ENCODE data around the gene SOS1. TPM values are rescaled to one million over a fixed set of nuclear protein-coding genes. Genes with fewer than 3 reads are reported as not detected.

Gene SOS1
- total RNA-seq, 2 donors from 2014 or later = 29.8 to 61.2 TPM

DNA sequence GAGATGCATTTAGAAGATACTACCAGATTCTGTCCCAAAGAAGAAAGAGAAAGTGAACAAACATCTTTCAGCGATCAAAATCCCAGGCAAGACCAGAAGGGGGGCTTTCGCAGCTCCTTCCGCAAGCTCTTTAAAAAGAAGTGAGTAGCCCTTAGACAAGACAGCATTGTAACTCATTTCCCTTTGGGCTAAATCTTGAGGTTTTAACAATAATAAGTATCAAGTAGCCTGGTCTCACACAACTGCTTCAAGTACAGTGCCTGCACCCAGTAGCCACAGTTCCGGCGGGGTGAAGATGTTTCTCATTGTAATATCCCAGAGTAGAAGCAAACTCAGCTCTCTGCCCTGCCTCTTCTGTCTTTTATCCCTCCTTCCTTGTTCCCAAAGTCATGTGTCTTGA is 154.8 kb downstream of the SOS1 start:
- Histone ChIP-seq H3K4me1 (ENCODE audit: control insufficient read depth in 1 of 2, low read depth in 2 of 2) (no peaks in the 10 kb centered on the region), H3K4me3 (no peak overlapping the region), H3K9me3 (no peaks in the 10 kb centered on the region), H3K27ac (no peak overlapping the region), H3K36me3 (no peaks in the 10 kb centered on the region), H3K27me3 (replicated peaks; ENCODE audit: insufficient read depth) (no peaks in the 10 kb centered on the region)
- DNase-seq (ENCODE audit: low spot score) = no peak
- TF ChIP-seq, protein P1, sequence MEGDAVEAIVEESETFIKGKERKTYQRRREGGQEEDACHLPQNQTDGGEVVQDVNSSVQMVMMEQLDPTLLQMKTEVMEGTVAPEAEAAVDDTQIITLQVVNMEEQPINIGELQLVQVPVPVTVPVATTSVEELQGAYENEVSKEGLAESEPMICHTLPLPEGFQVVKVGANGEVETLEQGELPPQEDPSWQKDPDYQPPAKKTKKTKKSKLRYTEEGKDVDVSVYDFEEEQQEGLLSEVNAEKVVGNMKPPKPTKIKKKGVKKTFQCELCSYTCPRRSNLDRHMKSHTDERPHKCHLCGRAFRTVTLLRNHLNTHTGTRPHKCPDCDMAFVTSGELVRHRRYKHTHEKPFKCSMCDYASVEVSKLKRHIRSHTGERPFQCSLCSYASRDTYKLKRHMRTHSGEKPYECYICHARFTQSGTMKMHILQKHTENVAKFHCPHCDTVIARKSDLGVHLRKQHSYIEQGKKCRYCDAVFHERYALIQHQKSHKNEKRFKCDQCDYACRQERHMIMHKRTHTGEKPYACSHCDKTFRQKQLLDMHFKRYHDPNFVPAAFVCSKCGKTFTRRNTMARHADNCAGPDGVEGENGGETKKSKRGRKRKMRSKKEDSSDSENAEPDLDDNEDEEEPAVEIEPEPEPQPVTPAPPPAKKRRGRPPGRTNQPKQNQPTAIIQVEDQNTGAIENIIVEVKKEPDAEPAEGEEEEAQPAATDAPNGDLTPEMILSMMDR (IDR thresholded peaks at IDR 0.05) = no peak
- no peak for ATAC-seq (ENCODE audit: insufficient number of reproducible peaks, low FRiP score, low read depth)

DNA sequence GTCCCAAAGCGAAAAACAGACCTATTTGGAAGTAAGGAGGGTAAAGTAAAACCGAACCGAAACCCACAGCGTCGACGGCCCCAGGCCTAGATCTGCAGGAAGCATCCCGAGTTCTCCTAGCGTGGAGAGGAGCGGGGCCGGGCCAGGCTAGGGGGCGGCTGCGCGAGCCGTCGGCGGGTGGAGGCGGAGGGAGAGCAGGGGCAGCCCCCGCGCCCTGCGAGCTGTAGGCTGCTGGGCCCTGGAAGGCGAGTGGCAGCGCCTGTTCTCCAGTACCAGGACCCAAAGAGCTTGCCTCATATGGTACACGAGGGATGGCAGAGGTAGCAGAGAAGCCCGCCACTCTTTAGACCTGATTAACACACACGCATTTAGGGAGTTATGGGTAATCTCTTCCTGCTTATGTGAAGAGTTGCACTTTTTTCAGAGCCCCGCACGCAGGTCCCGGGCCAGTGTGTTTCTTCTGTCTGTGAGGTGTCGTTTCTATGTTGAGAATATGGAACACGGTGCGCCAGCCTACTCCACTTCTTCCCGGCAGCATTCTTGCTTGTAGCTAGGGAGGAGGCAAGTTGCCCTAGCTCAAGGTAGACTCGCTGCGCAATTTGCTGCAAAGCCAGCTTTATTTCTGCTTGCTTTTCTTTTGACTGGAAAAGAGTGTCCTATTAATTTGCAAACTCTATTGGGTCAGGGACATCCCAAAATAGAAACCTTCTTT is 160.1 kb downstream of the SOS1 start:
- H3K27me3 ChIP-seq (replicated peaks; ENCODE audit: insufficient read depth) = no peaks in the 10 kb centered on the region
- TF ChIP-seq, protein P1 (IDR thresholded peaks at IDR 0.05) = no peak
- H3K36me3 ChIP-seq = no peaks in the 10 kb centered on the region
- no peak overlapping the region for H3K27ac ChIP-seq
- no peak for ATAC-seq (ENCODE audit: insufficient number of reproducible peaks, low FRiP score, low read depth)
- peak overlapping the region; percentile 71 for H3K4me3 ChIP-seq
- H3K9me3 ChIP-seq = no peaks in the 10 kb centered on the region
- peaks cover 0 to 12% of the 10 kb centered on the region in 2 donors for H3K4me1 ChIP-seq (ENCODE audit: control insufficient read depth in 1 of 2, low read depth in 2 of 2)
- no peak for DNase-seq (ENCODE audit: low spot score)

DNA sequence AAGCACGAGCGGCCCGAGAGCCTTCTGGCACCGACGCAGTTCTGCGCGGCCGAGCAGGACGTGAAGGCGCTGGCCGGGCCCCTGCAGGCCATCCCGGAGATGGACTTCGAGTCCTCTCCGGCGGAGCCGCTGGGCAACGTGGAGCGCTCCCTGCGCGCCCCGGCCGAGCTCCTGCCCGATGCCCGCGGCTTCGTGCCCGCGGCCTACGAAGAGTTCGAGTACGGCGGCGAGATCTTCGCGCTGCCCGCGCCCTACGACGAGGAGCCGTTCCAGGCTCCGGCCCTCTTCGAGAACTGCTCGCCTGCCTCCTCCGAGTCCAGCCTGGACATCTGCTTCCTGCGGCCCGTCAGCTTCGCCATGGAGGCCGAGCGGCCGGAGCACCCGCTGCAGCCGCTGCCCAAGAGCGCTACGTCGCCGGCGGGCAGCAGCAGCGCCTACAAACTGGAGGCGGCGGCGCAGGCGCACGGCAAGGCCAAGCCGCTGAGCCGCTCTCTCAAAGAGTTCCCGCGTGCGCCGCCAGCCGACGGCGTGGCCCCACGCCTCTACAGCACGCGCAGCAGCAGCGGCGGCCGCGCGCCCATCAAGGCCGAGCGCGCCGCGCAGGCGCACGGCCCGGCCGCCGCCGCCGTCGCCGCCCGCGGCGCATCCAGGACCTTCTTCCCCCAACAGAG is 160.8 kb downstream of the SOS1 start:
- peak; percentile 70 for ATAC-seq (ENCODE audit: insufficient number of reproducible peaks, low FRiP score, low read depth)
- H3K27ac ChIP-seq = no peak overlapping the region

DNA sequence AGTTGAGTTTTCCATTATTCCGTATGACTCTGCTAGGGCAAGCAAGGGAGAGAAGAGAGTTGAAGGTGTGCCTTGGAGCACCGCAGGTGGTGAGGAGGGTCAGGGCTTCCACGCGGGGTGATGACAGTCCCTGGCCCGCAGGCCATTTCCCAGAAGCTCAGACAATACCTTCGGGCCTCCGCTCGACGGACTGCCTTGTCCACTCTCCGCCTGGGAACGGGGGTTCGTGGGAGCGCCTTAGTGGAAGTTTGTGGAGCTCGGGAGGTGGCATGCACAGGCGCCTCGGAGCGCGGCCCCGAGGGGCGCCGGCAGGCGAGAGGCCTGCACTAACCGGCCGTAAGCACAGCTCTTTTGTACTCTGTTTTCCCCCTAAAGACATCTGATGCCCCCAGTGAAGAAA is 161.4 kb downstream of the SOS1 start:
- TF ChIP-seq, protein P1 (IDR thresholded peaks at IDR 0.05) = no peak
- no peak overlapping the region for H3K27ac ChIP-seq
- ATAC-seq (ENCODE audit: insufficient number of reproducible peaks, low FRiP score, low read depth) (no peak), DNase-seq (ENCODE audit: low spot score) (no peak)
- H3K4me1 ChIP-seq (ENCODE audit: control insufficient read depth in 1 of 2, low read depth in 2 of 2) = peaks cover 0 to 12% of the 10 kb centered on the region in 2 donors
- H3K9me3 ChIP-seq = no peaks in the 10 kb centered on the region
- H3K4me3 ChIP-seq = peak overlapping the region; percentile 71
- no peaks in the 10 kb centered on the region for H3K27me3 ChIP-seq (replicated peaks; ENCODE audit: insufficient read depth)
- no peaks in the 10 kb centered on the region for H3K36me3 ChIP-seq

More for the DNA sequence above, 160.8 kb downstream of the SOS1 start:
- peak overlapping the region; percentile 71 for H3K4me3 ChIP-seq
- H3K36me3 ChIP-seq = no peaks in the 10 kb centered on the region
- no peaks in the 10 kb centered on the region for H3K27me3 ChIP-seq (replicated peaks; ENCODE audit: insufficient read depth)
- H3K4me1 ChIP-seq (ENCODE audit: control insufficient read depth in 1 of 2, low read depth in 2 of 2) = peaks cover 0 to 12% of the 10 kb centered on the region in 2 donors
- TF ChIP-seq, protein P1 (IDR thresholded peaks at IDR 0.05) = no peak
- peak; percentile 25 for DNase-seq (ENCODE audit: low spot score)
- H3K9me3 ChIP-seq = no peaks in the 10 kb centered on the region

DNA sequence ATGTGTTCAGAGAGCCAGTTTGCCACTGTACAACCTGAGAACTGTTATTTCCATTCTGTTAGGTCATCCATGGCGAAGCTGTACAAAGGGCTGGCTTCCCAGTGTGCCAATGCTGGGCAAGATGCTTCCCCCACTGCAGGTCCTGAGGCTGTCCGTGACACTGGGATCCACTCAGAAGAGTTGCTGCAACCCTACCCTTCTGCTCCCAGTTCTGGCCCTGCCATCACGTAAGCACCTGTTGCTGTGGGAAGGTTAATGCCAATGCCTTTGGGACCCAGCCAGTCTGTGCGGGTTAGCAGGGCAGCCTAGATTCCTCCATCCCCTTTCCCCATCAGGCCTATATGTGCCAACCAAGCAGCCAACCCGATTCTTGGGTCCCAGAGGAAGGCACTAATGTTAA is 162.9 kb downstream of the SOS1 start:
- Histone ChIP-seq H3K27me3 (replicated peaks; ENCODE audit: insufficient read depth) (no peaks in the 10 kb centered on the region), H3K4me3 (no peak overlapping the region), H3K36me3 (no peaks in the 10 kb centered on the region), H3K4me1 (ENCODE audit: control insufficient read depth in 1 of 2, low read depth in 2 of 2) (peaks cover 0 to 12% of the 10 kb centered on the region in 2 donors), H3K9me3 (no peaks in the 10 kb centered on the region), H3K27ac (no peak overlapping the region)
- ATAC-seq (ENCODE audit: insufficient number of reproducible peaks, low FRiP score, low read depth) (no peak), DNase-seq (ENCODE audit: low spot score) (no peak)
- TF ChIP-seq, protein P1 (IDR thresholded peaks at IDR 0.05) = no peak

Data from thoracic aorta (tissue), 2 donors.